OCI-LY3 (cell line): Measurements from ENCODE around the gene CRMP1.

Experiments used
- H2AFZ ChIP-seq: fragments of 200-600, 300-600 bp; shearing (Covaris generic); 2 replicates; pipeline ENCODE4 v1.6.0; 2014; ENCODE audit warnings: antibody characterized with exemption, low read depth, low read length
- H3K27ac ChIP-seq: fragments of 200-600, 300-600 bp; sonication (generic); 2 replicates; pipeline ENCODE4 v1.5.1; 2014; ENCODE audit warnings: mild to moderate bottlenecking, low read length, moderate library complexity, mixed read lengths
- H3K27me3 ChIP-seq: fragments of 200-600, 300-600 bp; sonication (generic); 2 replicates; pipeline ENCODE4 v1.6.1; 2014; ENCODE audit warnings: low read depth, low read length, mixed read lengths
- H3K36me3 ChIP-seq: fragments of 200-600, 300-600 bp; sonication (generic); replicated peaks from 2 replicates; pipeline ENCODE3; 2014; ENCODE audit warnings: low read depth, low read length, mixed read lengths
- H3K4me1 ChIP-seq: fragments of 300-600, 200-600 bp; sonication (generic); 2 replicates; pipeline ENCODE4 v1.6.1; 2014; ENCODE audit warnings: low read length, mixed read lengths
- H3K4me2 ChIP-seq: fragments of 200-600, 300-600 bp; sonication (generic); 2 replicates; pipeline ENCODE4 v1.6.1; 2014; ENCODE audit warnings: low read length, mixed read lengths
- H3K4me3 ChIP-seq: fragments of 300-600, 200-600 bp; sonication (generic); 2 replicates; pipeline ENCODE4 v1.5.1; 2014; ENCODE audit warnings: antibody characterized with exemption, mild to moderate bottlenecking, low read length, moderate library complexity
- H3K79me2 ChIP-seq: fragments of 300-600, 200-600 bp; shearing (Covaris generic); 2 replicates; pipeline ENCODE4 v1.6.1; 2014; ENCODE audit warnings: mild to moderate bottlenecking, low read length, mixed read lengths
- H3K9ac ChIP-seq: fragments of 300-600, 200-600 bp; shearing (Covaris generic); 2 replicates; pipeline ENCODE4 v1.6.0; 2014; ENCODE audit warnings: mild to moderate bottlenecking, low read length, moderate library complexity
- H3K9me3 ChIP-seq: fragments of 200-600, 300-600 bp; shearing (Covaris generic); 2 replicates; pipeline ENCODE4 v1.6.1; 2014; ENCODE audit warnings: low read length, mixed read lengths; ENCODE audit not compliant: insufficient read depth
- H4K20me1 ChIP-seq: fragments of 200-600, 300-600 bp; sonication (generic); 2 replicates; pipeline ENCODE4 v1.6.1; 2016; ENCODE audit warnings: low read length, mixed read lengths; ENCODE audit not compliant: insufficient read depth
- CTCF ChIP-seq: fragments of 200-600, 300-600 bp; sonication (generic); IDR thresholded peaks from 2 replicates; pipeline ENCODE4 v1.5.1; 2014; ENCODE audit warnings: antibody characterized with exemption, low read length, low read depth
- EZH2phosphoT487 ChIP-seq: fragments of 200-600 bp; shearing (Covaris generic); IDR thresholded peaks from 2 replicates; pipeline ENCODE4 v1.6.1; 2018; ENCODE audit warnings: antibody characterized with exemption, mixed run types, low read depth

CRMP1 gene

GRCh38 chr4:5822619-5823018, 70.3 kb downstream of the CRMP1 start:
- H3K79me2 ChIP-seq = no peaks in the 10 kb centered on the region
- H3K36me3 ChIP-seq = peaks cover 6% of the 10 kb centered on the region
- H3K4me2 ChIP-seq = no peak overlapping the region

DNA sequence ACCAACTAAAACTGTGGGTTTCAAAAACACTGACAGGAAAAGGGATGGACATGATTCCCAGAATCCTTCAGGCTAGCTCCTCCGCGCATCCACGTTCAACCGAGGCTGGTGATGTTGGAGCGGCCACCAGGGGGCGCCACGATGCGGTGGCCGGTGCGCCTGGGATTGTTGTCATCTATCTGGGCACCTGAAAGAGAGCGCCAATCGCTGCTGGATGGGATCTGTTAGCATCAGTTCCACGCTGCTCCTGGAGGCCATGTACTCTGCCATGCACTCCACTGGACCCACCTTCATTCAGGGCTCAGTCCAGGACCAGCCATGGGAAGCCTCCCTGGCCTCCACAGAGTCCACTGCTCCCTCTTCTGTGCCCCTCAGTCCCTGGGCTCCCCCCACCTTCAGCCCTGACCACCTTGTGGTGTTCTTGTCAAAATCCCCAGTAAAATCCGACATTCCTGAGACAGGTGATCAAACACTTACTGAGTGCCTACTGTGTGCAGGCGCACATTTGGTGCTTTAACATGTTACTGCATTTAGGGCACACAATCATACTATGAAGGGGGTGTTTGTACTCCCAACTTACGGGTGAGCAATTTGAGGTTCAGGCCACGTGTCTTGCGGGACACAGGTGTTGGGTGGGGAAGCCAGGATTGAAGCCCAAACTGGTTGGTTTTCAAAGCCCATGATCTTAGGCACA, 71.1 kb downstream of the CRMP1 start:
- Histone ChIP-seq H3K9me3 (no peaks in the 10 kb centered on the region), H4K20me1 (peaks cover 7% of the 10 kb centered on the region; the same call in 1 of the 2 replicates), H3K4me1 (peaks cover 10% of the 10 kb centered on the region), H3K79me2 (no peaks in the 10 kb centered on the region), H3K4me2 (no peak overlapping the region), H3K27me3 (no peaks in the 10 kb centered on the region), H2AFZ (no peak overlapping the region), H3K27ac (no peak overlapping the region), H3K36me3 (peaks cover 6% of the 10 kb centered on the region), H3K4me3 (no peak overlapping the region), H3K9ac (no peak overlapping the region)
- TF ChIP-seq EZH2phosphoT487 (no peak), CTCF (peak; percentile 66)

More at GRCh38 chr4:5822619-5823018, 70.3 kb downstream of the CRMP1 start:
- TF ChIP-seq EZH2phosphoT487 = no peak
- TF ChIP-seq CTCF = no peak
- Histone ChIP-seq H3K27ac (no peak overlapping the region), H4K20me1 (peaks cover 7% of the 10 kb centered on the region; the same call in 1 of the 2 replicates), H3K4me1 (peaks cover 10% of the 10 kb centered on the region), H3K9me3 (no peaks in the 10 kb centered on the region), H2AFZ (no peak overlapping the region), H3K4me3 (no peak overlapping the region), H3K27me3 (no peaks in the 10 kb centered on the region), H3K9ac (no peak overlapping the region)

GRCh38 chr4:5816851-5817375, 76.0 kb downstream of the CRMP1 start:
- H3K4me2 ChIP-seq = no peak overlapping the region
- no peak overlapping the region for H2AFZ ChIP-seq
- peaks cover 11% of the 10 kb centered on the region for H3K36me3 ChIP-seq
- 0 out of 2 replicates have a peak, but pooled peaks cover 3% of the 10 kb centered on the region for H4K20me1 ChIP-seq
- no peak overlapping the region for H3K4me3 ChIP-seq
- no peaks in the 10 kb centered on the region for H3K27me3 ChIP-seq
- no peaks in the 10 kb centered on the region for H3K9me3 ChIP-seq
- no peak overlapping the region for H3K9ac ChIP-seq
- TF ChIP-seq CTCF (no peak), EZH2phosphoT487 (no peak)
- no peaks in the 10 kb centered on the region for H3K4me1 ChIP-seq
- no peaks in the 10 kb centered on the region for H3K79me2 ChIP-seq
- H3K27ac ChIP-seq = no peak overlapping the region

DNA sequence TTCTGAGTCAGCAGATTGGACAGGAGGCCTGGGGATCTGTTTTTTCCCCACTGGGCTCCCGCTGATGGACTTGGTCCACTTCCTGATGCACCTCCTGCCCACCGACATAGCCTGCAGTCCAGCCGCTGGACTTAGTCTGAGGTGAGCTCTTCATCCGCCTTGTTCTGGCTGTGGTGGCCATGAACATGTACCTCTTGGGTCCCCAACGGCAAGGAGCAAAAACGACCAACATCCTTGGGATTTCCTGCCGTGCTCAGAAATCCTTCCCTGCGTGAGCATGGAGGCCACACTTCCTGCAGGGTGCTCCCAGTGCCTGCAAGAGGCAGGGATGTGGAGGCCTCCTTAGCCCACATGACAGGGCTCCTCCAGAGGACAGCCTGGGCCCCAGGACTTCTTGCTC, 76.8 kb downstream of the CRMP1 start:
- no peak for TF ChIP-seq EZH2phosphoT487
- TF ChIP-seq CTCF = no peak

More for the DNA sequence above, 76.8 kb downstream of the CRMP1 start:
- Histone ChIP-seq H2AFZ (no peak overlapping the region), H3K9me3 (no peaks in the 10 kb centered on the region), H3K79me2 (no peaks in the 10 kb centered on the region), H3K27me3 (no peaks in the 10 kb centered on the region), H3K27ac (no peak overlapping the region), H3K9ac (no peak overlapping the region), H3K36me3 (peaks cover 8% of the 10 kb centered on the region), H3K4me1 (no peaks in the 10 kb centered on the region), H4K20me1 (0 out of 2 replicates have a peak, but pooled peaks cover 3% of the 10 kb centered on the region), H3K4me2 (no peak overlapping the region), H3K4me3 (no peak overlapping the region)
